Neural cell (in vitro differentiated cells): Measurements from ENCODE around the gene KCTD2.

ENCODE experiments used
- CTCF ChIP-seq: fragments of 450-650 bp; IDR thresholded peaks from 2 replicates; pipeline ENCODE4 v1.5.1; 2014; ENCODE audit warnings: antibody characterized with exemption, mild to moderate bottlenecking, moderate library complexity; ENCODE audit not compliant: poor library complexity, severe bottlenecking
- EP300 ChIP-seq: fragments of 450-650 bp; conservative IDR thresholded peaks from 2 replicates; pipeline ENCODE4 v1.6.1; 2014; ENCODE audit warnings: antibody characterized with exemption, mild to moderate bottlenecking, moderate library complexity; ENCODE audit not compliant: poor library complexity, severe bottlenecking
- EZH2 ChIP-seq: fragments of 200-600, 300-800 bp; shearing (Covaris generic), sonication (generic); IDR thresholded peaks from 2 replicates; pipeline ENCODE4 v1.6.1; 2014; ENCODE audit warnings: antibody characterized with exemption, low read length, borderline replicate concordance, mild to moderate bottlenecking; ENCODE audit not compliant: insufficient read depth, poor library complexity, severe bottlenecking
- MXI1 ChIP-seq: fragments of 450-650 bp; conservative IDR thresholded peaks from 2 replicates; pipeline ENCODE4 v1.6.1; 2014; ENCODE audit warnings: antibody characterized with exemption, mild to moderate bottlenecking; ENCODE audit not compliant: poor library complexity, severe bottlenecking
- POLR2AphosphoS5 ChIP-seq: IDR thresholded peaks from 2 replicates; pipeline ENCODE4 v1.6.1; 2012
- RAD21 ChIP-seq: fragments of 450-650 bp; conservative IDR thresholded peaks from 2 replicates; pipeline ENCODE4 v1.6.1; 2014; ENCODE audit warnings: antibody characterized with exemption, mild to moderate bottlenecking, moderate library complexity
- REST ChIP-seq: IDR thresholded peaks from 2 replicates; pipeline ENCODE4 v1.6.1; 2012; ENCODE audit warnings: borderline replicate concordance
- SMC3 ChIP-seq: fragments of 450-650 bp; conservative IDR thresholded peaks from 2 replicates; pipeline ENCODE4 v1.6.1; 2014; ENCODE audit warnings: antibody characterized with exemption, mild to moderate bottlenecking, moderate library complexity; ENCODE audit not compliant: poor library complexity
- TAF1 ChIP-seq: IDR thresholded peaks from 2 replicates; pipeline ENCODE4 v1.6.1; 2012; ENCODE audit warnings: low read depth

GRCh38 chr17:75081611-75082540 lies 34.9 kb downstream of the KCTD2 start:
- TF ChIP-seq EP300 (no peak), CTCF (no peak), EZH2 (no peak), POLR2AphosphoS5 (no peak), MXI1 (no peak), REST (no peak), RAD21 (no peak), SMC3 (no peak), TAF1 (no peak)
